Measurements from ENCODE around the gene KCNG2. TPM values are rescaled to one million over a fixed set of nuclear protein-coding genes. Genes with fewer than 3 reads are reported as not detected.

KCNG2 gene
- total RNA-seq, 4 donors from 2014 or later, result 0.44 TPM; not detected in 3

GRCh38 chr18:79877163-79878091 is 79.7 kb downstream of the KCNG2 start:
- no peak for TF ChIP-seq CTCF (IDR thresholded peaks at IDR 0.05; ENCODE audit: low read depth)

DNA sequence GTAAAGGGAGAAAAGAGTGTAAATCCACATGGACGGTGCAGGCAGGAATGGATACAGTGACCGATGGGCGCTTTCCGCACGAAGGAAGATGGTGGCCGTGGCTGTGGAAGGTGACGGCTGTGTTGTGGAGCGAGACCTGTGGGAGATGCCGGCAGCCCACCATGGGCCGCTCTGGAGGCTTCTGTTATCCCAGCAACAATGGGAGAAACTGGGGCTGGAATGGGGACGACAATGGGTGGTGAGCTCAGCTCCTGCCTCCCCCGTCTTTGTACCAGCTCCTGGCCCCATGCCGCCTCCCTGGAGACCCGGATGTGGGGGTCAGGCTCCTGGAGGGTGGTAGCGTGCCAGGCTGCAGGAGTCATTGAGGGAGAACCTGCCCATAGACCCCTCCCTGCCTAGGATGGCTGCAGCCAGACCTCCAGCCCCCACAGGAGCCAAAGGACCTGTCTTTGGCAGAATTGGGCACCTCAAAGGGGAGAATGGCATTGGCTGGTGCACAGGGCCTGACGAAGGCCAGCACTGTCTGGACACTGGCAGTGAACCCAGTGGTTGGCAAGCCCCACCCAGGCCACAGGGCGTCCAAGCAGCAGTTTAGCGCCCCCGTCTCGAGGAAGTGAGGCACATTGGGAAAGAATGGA is 81.1 kb downstream of the KCNG2 start:
- TF ChIP-seq CTCF (IDR thresholded peaks at IDR 0.05; ENCODE audit: low read depth), result no peak

GRCh38 chr18:79879566-79879965 is 81.8 kb downstream of the KCNG2 start:
- no peak for TF ChIP-seq CTCF (IDR thresholded peaks at IDR 0.05; ENCODE audit: low read depth)

DNA sequence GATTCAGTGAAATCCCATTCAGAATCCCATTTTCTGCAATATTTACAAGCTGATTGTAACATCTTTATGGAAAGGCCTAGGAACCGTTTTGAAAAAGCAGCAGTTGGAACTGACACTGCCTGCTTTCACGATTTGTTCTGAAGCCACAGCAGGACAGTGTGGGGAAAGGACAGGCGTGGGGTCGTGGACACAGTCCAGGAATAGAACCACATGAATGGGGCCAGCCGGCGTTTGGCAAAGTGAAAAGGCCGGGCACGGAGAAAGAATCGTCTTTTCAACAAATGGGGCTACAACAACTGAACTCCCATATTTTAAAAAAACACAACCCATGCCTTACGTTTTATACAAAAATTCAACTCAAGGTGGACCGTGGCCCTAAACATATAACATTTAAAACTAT is 84.0 kb downstream of the KCNG2 start:
- no peak for TF ChIP-seq CTCF (IDR thresholded peaks at IDR 0.05; ENCODE audit: low read depth)

- no peak for TF ChIP-seq CTCF (IDR thresholded peaks at IDR 0.05; ENCODE audit: low read depth)
Observed at GRCh38 chr18:79882522-79883241, 84.9 kb downstream of the KCNG2 start.

DNA sequence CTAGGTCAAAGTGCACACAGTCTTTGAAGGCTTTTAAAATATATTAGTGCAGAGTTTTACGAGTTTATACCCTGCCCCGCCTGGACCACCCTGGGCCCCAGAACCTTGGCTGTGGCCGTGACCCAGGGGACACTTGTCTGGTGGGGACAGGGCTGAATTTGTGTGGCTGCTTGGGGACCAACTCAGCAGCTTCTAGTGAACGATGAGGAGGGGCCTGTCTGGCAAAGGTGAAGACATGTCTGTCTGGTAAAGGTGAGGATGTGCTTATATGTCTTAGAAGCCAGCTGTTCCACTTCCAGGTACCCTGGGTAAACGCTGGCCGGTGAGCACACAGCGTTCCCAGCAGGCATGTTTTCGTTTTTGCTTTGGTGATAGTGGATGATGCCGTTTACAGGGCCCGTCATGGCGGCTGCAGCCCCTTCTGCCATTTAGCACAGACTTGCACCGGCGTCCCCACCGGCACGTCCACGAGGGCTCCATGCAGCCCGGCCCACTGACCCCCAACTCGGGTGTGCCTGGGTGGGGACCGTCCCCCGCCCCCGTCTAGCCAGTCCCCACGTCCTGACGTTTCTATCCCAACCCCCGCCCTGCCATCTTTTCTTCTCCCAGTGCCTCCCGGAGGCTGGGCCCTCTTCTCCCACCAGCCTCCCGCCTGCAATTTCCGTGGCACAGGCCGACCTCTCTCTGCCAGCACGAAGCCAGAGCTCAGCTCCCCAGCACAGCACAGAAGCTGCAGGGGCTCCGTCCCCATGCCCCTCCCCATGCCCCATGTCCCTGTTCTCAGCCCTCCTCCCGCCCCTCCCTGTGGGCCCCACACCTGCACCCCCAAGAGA is 85.9 kb downstream of the KCNG2 start:
- no peak for TF ChIP-seq CTCF (IDR thresholded peaks at IDR 0.05; ENCODE audit: low read depth)
